HG02852 (cell line): Measurements from ENCODE around the gene TMED1.
"Not testable (repeated sequence)": the region's sequence is repeated elsewhere in the genome, so short reads cannot be mapped to it uniquely, and the experiment has no call there.

Source experiments
- ATAC-seq: cut with Tn5 transposase; IDR thresholded peaks from one replicate; pipeline ENCODE4 v1.9.1; 2021; ENCODE audit warnings: mild to moderate bottlenecking, moderate library complexity; ENCODE audit not compliant: unreplicated experiment

The TMED1 gene

GRCh38 chr19:10835754-10836478 is at the start of gene TMED1:
TMED1 (minus strand) TSS chr19:10836212; CDS start chr19:10836191, 21 bp downstream.
- ATAC-seq, result peak; percentile 73

GRCh38 chr19:10885201-10886169 is 49.5 kb upstream of the TMED1 start:
- no peak for ATAC-seq

GRCh38 chr19:10884274-10884673 is 48.3 kb upstream of the TMED1 start:
- ATAC-seq, result no peak

GRCh38 chr19:10882108-10882457 is 46.1 kb upstream of the TMED1 start:
- no peak for ATAC-seq

GRCh38 chr19:10881403-10882107 is 45.5 kb upstream of the TMED1 start:
- no peak for ATAC-seq

- ATAC-seq, result no peak
Measured at GRCh38 chr19:10878253-10878652, 42.2 kb upstream of the TMED1 start.

- not testable (repeated sequence) for ATAC-seq
Measured at GRCh38 chr19:10877608-10878007, 41.6 kb upstream of the TMED1 start.

GRCh38 chr19:10876459-10877240 is 40.6 kb upstream of the TMED1 start:
- ATAC-seq, result peak; percentile 63

GRCh38 chr19:10874024-10874423 is 38.0 kb upstream of the TMED1 start:
- no peak for ATAC-seq

GRCh38 chr19:10872546-10873107 is 36.6 kb upstream of the TMED1 start:
- no peak for ATAC-seq

GRCh38 chr19:10871711-10872545 is 35.9 kb upstream of the TMED1 start:
- no peak for ATAC-seq

GRCh38 chr19:10870955-10871603 is 35.1 kb upstream of the TMED1 start, which contains the start of gene CARM1:
CARM1 (plus strand) TSS chr19:10871553; CDS start chr19:10871703, 150 bp downstream.
- peak; percentile 68 for ATAC-seq

GRCh38 chr19:10870501-10870954 is 34.5 kb upstream of the TMED1 start:
- ATAC-seq, result peak; percentile 1

- ATAC-seq, result not testable (repeated sequence)
Measured at GRCh38 chr19:10869872-10870311, 33.9 kb upstream of the TMED1 start.

- no peak for ATAC-seq
Measured at GRCh38 chr19:10868872-10869547, 33.0 kb upstream of the TMED1 start.

GRCh38 chr19:10866495-10866894 is 30.5 kb upstream of the TMED1 start:
- no peak for ATAC-seq

GRCh38 chr19:10864538-10864899 is 28.5 kb upstream of the TMED1 start:
- ATAC-seq, result no peak

- ATAC-seq, result no peak
Measured at GRCh38 chr19:10863107-10863717, 27.2 kb upstream of the TMED1 start.
